Stimulated activated effector memory CD8-positive, alpha-beta T cell treated with anti-CD3 and anti-CD28 coated beads, Interleukin-12 subunit alpha, Interleukin-12 subunit beta, amount 100 ng/mL, for 72 hours (primary cell): ENCODE results near the gene ROCK2.
"Not testable (repeated sequence)": the region's sequence is repeated elsewhere in the genome, so short reads cannot be mapped to it uniquely, and the experiment has no call there.

ENCODE experiments used
- ATAC-seq: fragments of 150-1000 bp; cut with Tn5 transposase; 2 replicates; pipeline ENCODE4 v1.10.0; 2021
- DNase-seq, 2 donors: peaks; one replicate each; pipeline ENCODE4 v3.0.0; 2021 to 2022; ENCODE audit warnings: low spot score in 2 of 2
- H3K27ac Mint-ChIP-seq: one replicate; pipeline ENCODE4 v1.8.0; 2022; ENCODE audit warnings: mild to moderate bottlenecking, mixed read lengths
- H3K36me3 Mint-ChIP-seq: one replicate; pipeline ENCODE4 v1.8.0; 2022; ENCODE audit warnings: mild to moderate bottlenecking, mixed read lengths
- H3K4me1 Mint-ChIP-seq: one replicate; pipeline ENCODE4 v1.8.0; 2022; ENCODE audit warnings: mixed read lengths
- H3K4me3 Mint-ChIP-seq: one replicate; pipeline ENCODE4 v1.8.0; 2022; ENCODE audit warnings: mild to moderate bottlenecking, mixed read lengths
- H3K9me3 Mint-ChIP-seq: one replicate; pipeline ENCODE4 v1.8.0; 2022; ENCODE audit warnings: mixed read lengths

Gene ROCK2

GRCh38 chr2:11200651-11201050 is 143.8 kb downstream of the ROCK2 start:
- H3K36me3 Mint-ChIP-seq, result peaks cover 80% of the 10 kb centered on the region
- H3K27ac Mint-ChIP-seq, result no peak overlapping the region
- ATAC-seq (no peak), DNase-seq (no peak)
- no peaks in the 10 kb centered on the region for H3K9me3 Mint-ChIP-seq
- H3K4me3 Mint-ChIP-seq, result no peak overlapping the region
- H3K4me1 Mint-ChIP-seq, result peaks cover 28% of the 10 kb centered on the region

GRCh38 chr2:11196246-11196645 is 148.2 kb downstream of the ROCK2 start:
- Mint-ChIP-seq H3K9me3 (no peaks in the 10 kb centered on the region), H3K36me3 (peaks cover 78% of the 10 kb centered on the region), H3K4me1 (no peaks in the 10 kb centered on the region), H3K27ac (no peak overlapping the region), H3K4me3 (no peak overlapping the region)
- no peak for DNase-seq
- no peak for ATAC-seq

GRCh38 chr2:11187731-11188130 is 156.7 kb downstream of the ROCK2 start:
- Mint-ChIP-seq H3K36me3 (peaks cover 45% of the 10 kb centered on the region), H3K9me3 (no peaks in the 10 kb centered on the region), H3K4me3 (no peak overlapping the region), H3K4me1 (no peaks in the 10 kb centered on the region), H3K27ac (peak overlapping the region; percentile 37)
- DNase-seq (no peak), ATAC-seq (no peak)

GRCh38 chr2:11187083-11187619 is 157.3 kb downstream of the ROCK2 start:
- peak overlapping the region; percentile 37 for H3K27ac Mint-ChIP-seq
- DNase-seq, result no peak
- no peaks in the 10 kb centered on the region for H3K9me3 Mint-ChIP-seq
- H3K4me1 Mint-ChIP-seq, result no peaks in the 10 kb centered on the region
- H3K4me3 Mint-ChIP-seq, result no peak overlapping the region
- no peak for ATAC-seq
- H3K36me3 Mint-ChIP-seq, result peaks cover 43% of the 10 kb centered on the region

- Mint-ChIP-seq H3K4me1 (no peaks in the 10 kb centered on the region), H3K9me3 (no peaks in the 10 kb centered on the region), H3K36me3 (peaks cover 40% of the 10 kb centered on the region), H3K27ac (peak overlapping the region; percentile 3), H3K4me3 (no peak overlapping the region)
- DNase-seq (no peak), ATAC-seq (no peak)
Measured at GRCh38 chr2:11186145-11186544, 158.3 kb downstream of the ROCK2 start.

- H3K36me3 Mint-ChIP-seq, result peaks cover 33% of the 10 kb centered on the region
- DNase-seq, result no peak
- H3K4me1 Mint-ChIP-seq, result no peaks in the 10 kb centered on the region
- no peak for ATAC-seq
- H3K4me3 Mint-ChIP-seq, result no peak overlapping the region
- no peaks in the 10 kb centered on the region for H3K9me3 Mint-ChIP-seq
- H3K27ac Mint-ChIP-seq, result no peak overlapping the region
Measured at GRCh38 chr2:11182951-11183350, 161.5 kb downstream of the ROCK2 start.

- ATAC-seq (no peak), DNase-seq (no peak)
- Mint-ChIP-seq H3K4me1 (no peaks in the 10 kb centered on the region), H3K4me3 (no peak overlapping the region), H3K9me3 (no peaks in the 10 kb centered on the region), H3K27ac (no peak overlapping the region), H3K36me3 (peaks cover 37% of the 10 kb centered on the region)
Measured at GRCh38 chr2:11180653-11181052, 163.8 kb downstream of the ROCK2 start.

GRCh38 chr2:11179899-11180298 is 164.5 kb downstream of the ROCK2 start:
- H3K4me1 Mint-ChIP-seq, result peaks cover 7% of the 10 kb centered on the region
- no peaks in the 10 kb centered on the region for H3K9me3 Mint-ChIP-seq
- no peak for DNase-seq
- no peak overlapping the region for H3K27ac Mint-ChIP-seq
- ATAC-seq, result no peak
- H3K4me3 Mint-ChIP-seq, result no peak overlapping the region
- peaks cover 32% of the 10 kb centered on the region for H3K36me3 Mint-ChIP-seq

- DNase-seq (no peak), ATAC-seq (no peak)
- Mint-ChIP-seq H3K9me3 (no peaks in the 10 kb centered on the region), H3K36me3 (peaks cover 34% of the 10 kb centered on the region), H3K4me1 (peaks cover 10% of the 10 kb centered on the region), H3K27ac (no peak overlapping the region), H3K4me3 (no peak overlapping the region)
Measured at GRCh38 chr2:11179196-11179595, 165.2 kb downstream of the ROCK2 start.

GRCh38 chr2:11177871-11178690 is 166.4 kb downstream of the ROCK2 start:
- H3K4me1 Mint-ChIP-seq, result peaks cover 10% of the 10 kb centered on the region
- H3K27ac Mint-ChIP-seq, result no peak overlapping the region
- H3K9me3 Mint-ChIP-seq, result no peaks in the 10 kb centered on the region
- ATAC-seq, result no peak
- no peak for DNase-seq
- H3K4me3 Mint-ChIP-seq, result no peak overlapping the region
- H3K36me3 Mint-ChIP-seq, result peaks cover 36% of the 10 kb centered on the region

GRCh38 chr2:11175293-11175795 is 169.1 kb downstream of the ROCK2 start:
- Mint-ChIP-seq H3K27ac (peak overlapping the region; percentile 32), H3K4me3 (no peak overlapping the region), H3K9me3 (no peaks in the 10 kb centered on the region), H3K36me3 (peaks cover 26% of the 10 kb centered on the region), H3K4me1 (peaks cover 10% of the 10 kb centered on the region)
- ATAC-seq (no peak), DNase-seq (no peak)

GRCh38 chr2:11174222-11174621 is 170.2 kb downstream of the ROCK2 start:
- no peaks in the 10 kb centered on the region for H3K9me3 Mint-ChIP-seq
- no peak overlapping the region for H3K27ac Mint-ChIP-seq
- no peak overlapping the region for H3K4me3 Mint-ChIP-seq
- no peak for DNase-seq
- peaks cover 10% of the 10 kb centered on the region for H3K4me1 Mint-ChIP-seq
- peaks cover 16% of the 10 kb centered on the region for H3K36me3 Mint-ChIP-seq
- ATAC-seq, result no peak

- ATAC-seq (no peak), DNase-seq (peak in 1 of 2 donors; percentile 37)
- peaks cover 3% of the 10 kb centered on the region for H3K36me3 Mint-ChIP-seq
- H3K27ac Mint-ChIP-seq, result no peak overlapping the region
- no peaks in the 10 kb centered on the region for H3K4me1 Mint-ChIP-seq
- H3K9me3 Mint-ChIP-seq, result no peaks in the 10 kb centered on the region
- H3K4me3 Mint-ChIP-seq, result no peak overlapping the region
Measured at GRCh38 chr2:11169333-11169732, 175.1 kb downstream of the ROCK2 start.

- ATAC-seq (no peak), DNase-seq (peak in 1 of 2 donors; percentile 42)
- Mint-ChIP-seq H3K27ac (peak overlapping the region; percentile 80), H3K9me3 (no peaks in the 10 kb centered on the region), H3K4me1 (no peaks in the 10 kb centered on the region), H3K4me3 (no peak overlapping the region), H3K36me3 (no peaks in the 10 kb centered on the region)
Measured at GRCh38 chr2:11168488-11168887, 175.9 kb downstream of the ROCK2 start.

- no peak for ATAC-seq
- H3K4me1 Mint-ChIP-seq, result no peaks in the 10 kb centered on the region
- H3K9me3 Mint-ChIP-seq, result no peaks in the 10 kb centered on the region
- peak in 1 of 2 donors; percentile 22 for DNase-seq
- H3K36me3 Mint-ChIP-seq, result no peaks in the 10 kb centered on the region
- no peak overlapping the region for H3K4me3 Mint-ChIP-seq
- H3K27ac Mint-ChIP-seq, result peak overlapping the region; percentile 43
Measured at GRCh38 chr2:11166476-11166875, 178.0 kb downstream of the ROCK2 start.

- peaks cover 11% of the 10 kb centered on the region for H3K4me1 Mint-ChIP-seq
- DNase-seq, H3K4me3 Mint-ChIP-seq, H3K36me3 Mint-ChIP-seq, H3K27ac Mint-ChIP-seq, ATAC-seq, H3K9me3 Mint-ChIP-seq: not testable (repeated sequence)
Measured at GRCh38 chr2:11165046-11165445, 179.4 kb downstream of the ROCK2 start.
